SK-N-SH treated with all-trans-retinoic acid at 6 μM for 48 hours (cell line): ENCODE data around the gene SUSD4.

Source experiments
- ATAC-seq: fragments of 200-7000 bp; cut with Tn5 transposase; 3 replicates; pipeline ENCODE4 v1.9.1; 2020; ENCODE audit warnings: mild to moderate bottlenecking, moderate library complexity
- ARNTL ChIP-seq: fragments of 450-650 bp; formaldehyde crosslinking; IDR thresholded peaks from 2 replicates; pipeline ENCODE4 v1.5.0; 2020; ENCODE audit warnings: low read depth, mild to moderate bottlenecking, moderate library complexity, borderline replicate concordance
- BACH2 ChIP-seq: fragments of 250-450 bp; sonication (Bioruptor Pico); IDR thresholded peaks from 2 replicates; pipeline ENCODE4 v1.9.0; 2021; ENCODE audit warnings: mild to moderate bottlenecking, borderline replicate concordance
- CREB5 ChIP-seq: fragments of 250-450 bp; sonication (Bioruptor Pico); IDR thresholded peaks from 2 replicates; pipeline ENCODE4 v1.5.1; 2020; ENCODE audit warnings: low read depth, mild to moderate bottlenecking, moderate library complexity
- CSDC2 ChIP-seq: fragments of 250-450 bp; sonication (Bioruptor Pico); IDR thresholded peaks from 2 replicates; pipeline ENCODE4 v1.5.0; 2020; ENCODE audit warnings: mild to moderate bottlenecking, moderate library complexity
- ESRRG ChIP-seq: fragments of 250-450 bp; sonication (Bioruptor Pico); IDR thresholded peaks from 2 replicates; pipeline ENCODE4 v1.6.1; 2021; ENCODE audit warnings: mild to moderate bottlenecking
- GLIS3 ChIP-seq: fragments of 250-450 bp; sonication (Bioruptor Pico); IDR thresholded peaks from 2 replicates; pipeline ENCODE4 v1.5.0; 2020; ENCODE audit warnings: mild to moderate bottlenecking, moderate library complexity
- ISL1 ChIP-seq: fragments of 250-450 bp; sonication (Bioruptor Pico); IDR thresholded peaks from 2 replicates; pipeline ENCODE4 v2.1.2; 2022; ENCODE audit warnings: mild to moderate bottlenecking, moderate library complexity
- OSR1 ChIP-seq: fragments of 250-450 bp; sonication (Bioruptor Pico); IDR thresholded peaks from 2 replicates; pipeline ENCODE4 v1.8.0; 2022; ENCODE audit warnings: moderate library complexity, mild to moderate bottlenecking, inconsistent platforms
- PATZ1 ChIP-seq: fragments of 250-450 bp; sonication (Bioruptor Pico); IDR thresholded peaks from 2 replicates; pipeline ENCODE4 v1.8.0; 2020; ENCODE audit warnings: mild to moderate bottlenecking, moderate library complexity, borderline replicate concordance
- POU6F1 ChIP-seq: fragments of 250-450 bp; sonication (Bioruptor Pico); IDR thresholded peaks from 2 replicates; pipeline ENCODE4 v1.8.0; 2021; ENCODE audit warnings: low read depth, mild to moderate bottlenecking, moderate library complexity, borderline replicate concordance
- PPARA ChIP-seq: fragments of 250-450 bp; sonication (Bioruptor Pico); IDR thresholded peaks from 2 replicates; pipeline ENCODE4 v1.5.0; 2020; ENCODE audit warnings: mild to moderate bottlenecking, borderline replicate concordance
- RARB ChIP-seq: fragments of 250-450 bp; sonication (Bioruptor Pico); IDR thresholded peaks from 2 replicates; pipeline ENCODE4 v1.8.0; 2021; ENCODE audit warnings: mild to moderate bottlenecking, moderate library complexity
- SNAI2 ChIP-seq: fragments of 250-450 bp; sonication (Bioruptor Pico); IDR thresholded peaks from 2 replicates; pipeline ENCODE4 v1.5.0; 2020; ENCODE audit warnings: mild to moderate bottlenecking, moderate library complexity
- TCF4 ChIP-seq: fragments of 250-450 bp; sonication (Bioruptor Pico); IDR thresholded peaks from 2 replicates; pipeline ENCODE4 v1.8.0; 2021; ENCODE audit warnings: mild to moderate bottlenecking, moderate library complexity, borderline replicate concordance
- TOX ChIP-seq: fragments of 250-450 bp; sonication (Bioruptor Pico); IDR thresholded peaks from 2 replicates; pipeline ENCODE4 v1.8.0; 2021; ENCODE audit warnings: mild to moderate bottlenecking, moderate library complexity, borderline replicate concordance
- TSHZ2 ChIP-seq: fragments of 250-450 bp; sonication (Bioruptor Pico); IDR thresholded peaks from 2 replicates; pipeline ENCODE4 v1.5.0; 2020; ENCODE audit warnings: mild to moderate bottlenecking, moderate library complexity
- ZC3H10 ChIP-seq: fragments of 250-450 bp; sonication (Bioruptor Pico); IDR thresholded peaks from 2 replicates; pipeline ENCODE4 v1.5.1; 2021; ENCODE audit warnings: mild to moderate bottlenecking, moderate library complexity
- ZNF565 ChIP-seq: fragments of 450-650 bp; formaldehyde crosslinking; conservative IDR thresholded peaks from 2 replicates; pipeline ENCODE4 v1.5.0; 2020; ENCODE audit warnings: low read depth, mild to moderate bottlenecking, moderate library complexity
- ZNF70 ChIP-seq: fragments of 450-650 bp; formaldehyde crosslinking; IDR thresholded peaks from 2 replicates; pipeline ENCODE4 v1.5.0; 2020; ENCODE audit warnings: mild to moderate bottlenecking, moderate library complexity
- ZNF8 ChIP-seq: fragments of 450-650 bp; formaldehyde crosslinking; IDR thresholded peaks from 2 replicates; pipeline ENCODE4 v1.5.0; 2020; ENCODE audit warnings: mild to moderate bottlenecking, moderate library complexity

Gene SUSD4

GRCh38 chr1:223297800-223298199, 66.2 kb downstream of the SUSD4 start (continued):
- TF ChIP-seq TOX (CRISPR knock-in tag) (no peak), GLIS3 (CRISPR knock-in tag) (no peak), ZC3H10 (CRISPR knock-in tag) (no peak), ZNF8 (CRISPR knock-in tag) (no peak), CREB5 (no peak)

GRCh38 chr1:223291796-223292195, 72.2 kb downstream of the SUSD4 start:
- no peak for ATAC-seq
- TF ChIP-seq POU6F1 (CRISPR knock-in tag) (no peak), TSHZ2 (CRISPR knock-in tag) (no peak), BACH2 (CRISPR knock-in tag) (no peak), PATZ1 (CRISPR knock-in tag) (no peak), CREB5 (no peak), ZNF565 (CRISPR knock-in tag) (no peak), GLIS3 (CRISPR knock-in tag) (no peak), ARNTL (no peak), ZNF70 (CRISPR knock-in tag) (no peak), ZC3H10 (CRISPR knock-in tag) (no peak), TCF4 (CRISPR knock-in tag) (no peak), ZNF8 (CRISPR knock-in tag) (no peak), ISL1 (no peak)

- no peak for TF ChIP-seq SNAI2 (CRISPR knock-in tag)
- no peak for TF ChIP-seq GLIS3 (CRISPR knock-in tag)
- no peak for TF ChIP-seq OSR1 (CRISPR knock-in tag)
- TF ChIP-seq ARNTL, result no peak
- no peak for TF ChIP-seq POU6F1 (CRISPR knock-in tag)
- no peak for TF ChIP-seq ZNF8 (CRISPR knock-in tag)
- no peak for TF ChIP-seq PATZ1 (CRISPR knock-in tag)
- TF ChIP-seq CSDC2 (CRISPR knock-in tag), result no peak
- no peak for TF ChIP-seq ESRRG (CRISPR knock-in tag)
- no peak for TF ChIP-seq TOX (CRISPR knock-in tag)
- no peak for TF ChIP-seq CREB5
- no peak for TF ChIP-seq ZNF565 (CRISPR knock-in tag)
- TF ChIP-seq PPARA (CRISPR knock-in tag), result no peak
- TF ChIP-seq BACH2 (CRISPR knock-in tag), result no peak
- TF ChIP-seq TCF4 (CRISPR knock-in tag), result no peak
- TF ChIP-seq RARB, result no peak
- TF ChIP-seq, all 23 proteins: peak for 0
- ATAC-seq, result no peak
Measured at GRCh38 chr1:223290397-223290796, 73.6 kb downstream of the SUSD4 start.
